ENCODE measurements around the gene FBXO27.

- TF ChIP-seq CTCF (IDR thresholded peaks at IDR 0.05) (peak; percentile 47 to 71 (median 50)), POLR2A (IDR thresholded peaks at IDR 0.05; ENCODE audit: low read depth) (no peak)
Observed at GRCh38 chr19:39052243-39052746, 19.9 kb upstream of the FBXO27 start.
